SK-N-SH (cell line): ENCODE results near the gene SENP3. TPM values are rescaled to one million over a fixed set of nuclear protein-coding genes. Genes with fewer than 3 reads are reported as not detected.
A peak's percentile ranks its signal among the peaks of the same experiment; 100 is the strongest.

Experiments
- CTCF ChIA-PET: fragments of 300-600, 350-600 bp; formaldehyde crosslinking; extraction: SDS; loops from one replicate; lab custom pipeline; 2021; lab: Yijun Ruan, JAX
- POLR2A ChIA-PET: fragments of 350-600 bp; sonication (Branson Sonifier 250); formaldehyde crosslinking; extraction: SDS; loops from one replicate; lab custom pipeline; 2020; ENCODE audit warnings: antibody characterized with exemption, inconsistent platforms; lab: Yijun Ruan, JAX
- DNase-seq: peaks from one replicate; pipeline ENCODE4 v3.0.0; 2012
- H2AFZ ChIP-seq: fragments of 200-600 bp; sonication (generic); 2 replicates; pipeline ENCODE4 v1.8.1; 2016; ENCODE audit warnings: antibody characterized with exemption, mild to moderate bottlenecking, low read depth
- H3F3A ChIP-seq: fragments of 200-600 bp; sonication (generic); replicated peaks from 2 replicates; pipeline ENCODE3; 2016; ENCODE audit warnings: antibody characterized with exemption, mild to moderate bottlenecking; ENCODE audit not compliant: insufficient read depth
- H3K27ac ChIP-seq, 2 experiments: fragments of 200-500 bp in 1 of 2; fragments of 200-600 bp in 1 of 2; sonication (Bioruptor generic) in 1 of 2; sonication (generic), shearing (Covaris generic) in 1 of 2; 2 replicates each; pipeline versions ENCODE4 v1.5.1 to v1.6.1; 2014 to 2016; ENCODE audit warnings: low read depth in 2 of 2, inconsistent platforms in 1 of 2, low read length in 1 of 2, mild to moderate bottlenecking in 1 of 2, mixed read lengths in 1 of 2
- H3K27me3 ChIP-seq: fragments of 200-600 bp; sonication (generic), shearing (Covaris generic); 2 replicates; pipeline ENCODE4 v1.6.1; 2016; ENCODE audit warnings: mixed run types; ENCODE audit not compliant: insufficient read depth
- H3K36me3 ChIP-seq, 2 experiments: fragments of 200-500 bp in 1 of 2; fragments of 200-600 bp in 1 of 2; sonication (Bioruptor generic) in 1 of 2; sonication (generic) in 1 of 2; replicated peaks in 1 of 2; 2 replicates each; pipeline versions ENCODE3 to v1.5.1; 2014 to 2016; ENCODE audit warnings: low read length in 1 of 2, mild to moderate bottlenecking in 1 of 2; ENCODE audit not compliant: insufficient read depth in 2 of 2, control insufficient read depth in 1 of 2
- H3K4me1 ChIP-seq, 2 experiments: fragments of 200-500 bp in 1 of 2; fragments of 200-600 bp in 1 of 2; sonication (Bioruptor generic) in 1 of 2; sonication (generic), shearing (Covaris generic) in 1 of 2; 2 replicates each; pipeline versions ENCODE4 v1.5.1 to v1.6.1; 2014 to 2016; ENCODE audit warnings: low read depth in 1 of 2, low read length in 1 of 2, mixed run types in 1 of 2; ENCODE audit not compliant: insufficient read depth in 2 of 2, control insufficient read depth in 1 of 2
- H3K4me2 ChIP-seq: fragments of 200-600 bp; sonication (generic), shearing (Covaris generic); 2 replicates; pipeline ENCODE4 v1.6.1; 2017; ENCODE audit warnings: mixed run types
- H3K4me3 ChIP-seq, 2 experiments: fragments of 200-500 bp in 1 of 2; fragments of 200-600 bp in 1 of 2; sonication (Bioruptor generic) in 1 of 2; sonication (generic), shearing (Covaris generic) in 1 of 2; 2 replicates each; pipeline versions ENCODE4 v1.5.1 to v1.8.1; 2014 to 2016; ENCODE audit warnings: low read depth in 2 of 2, inconsistent platforms in 1 of 2, low read length in 1 of 2, mild to moderate bottlenecking in 1 of 2, mixed read lengths in 1 of 2, moderate library complexity in 1 of 2
- H3K79me2 ChIP-seq: fragments of 200-600 bp; sonication (generic); 2 replicates; pipeline ENCODE4 v1.8.1; 2017; ENCODE audit warnings: mild to moderate bottlenecking; ENCODE audit not compliant: insufficient read depth
- H3K9ac ChIP-seq: fragments of 200-600 bp; sonication (generic); 2 replicates; pipeline ENCODE4 v1.6.1; 2017; ENCODE audit warnings: mixed run types
- H3K9me2 ChIP-seq: fragments of 200-600 bp; sonication (generic); 2 replicates; pipeline ENCODE4 v1.6.1; 2017; ENCODE audit warnings: mixed run types
- H3K9me3 ChIP-seq: fragments of 200-600 bp; sonication (generic); 2 replicates; pipeline ENCODE4 v1.6.1; 2017; ENCODE audit warnings: mixed run types, mild to moderate bottlenecking, moderate library complexity
- H4K20me1 ChIP-seq: fragments of 200-600 bp; sonication (generic); 2 replicates; pipeline ENCODE4 v1.6.1; 2017; ENCODE audit warnings: mild to moderate bottlenecking, mixed run types; ENCODE audit not compliant: insufficient read depth
- CHD2 ChIP-seq: fragments of 150-350 bp; IDR thresholded peaks from 2 replicates; pipeline ENCODE4 v1.6.1; 2018; ENCODE audit warnings: low read length; ENCODE audit not compliant: partially characterized antibody
- EP300 ChIP-seq, 2 experiments: IDR thresholded peaks; 2 replicates each; pipeline versions ENCODE4 v1.4.0 to v1.6.1; 2012; ENCODE audit warnings: borderline replicate concordance in 1 of 2, low read depth in 1 of 2, low read length in 1 of 2
- FOXJ3 ChIP-seq: sonication (generic); formaldehyde crosslinking; IDR thresholded peaks from 2 replicates; pipeline ENCODE4 v1.5.1; 2020; ENCODE audit warnings: mild to moderate bottlenecking, missing genetic modification reagents
- GABPA ChIP-seq: IDR thresholded peaks from 2 replicates; pipeline ENCODE4 v1.4.0; 2012; ENCODE audit warnings: low read depth, mild to moderate bottlenecking
- GATA2 ChIP-seq: sonication (generic); formaldehyde crosslinking; IDR thresholded peaks from 2 replicates; pipeline ENCODE4 v1.5.0; 2020; ENCODE audit warnings: mild to moderate bottlenecking, missing genetic modification reagents
- JUND ChIP-seq: IDR thresholded peaks from 2 replicates; pipeline ENCODE4 v1.4.0; 2012
- NRF1 ChIP-seq: IDR thresholded peaks from 2 replicates; pipeline ENCODE4 v1.6.1; 2012; ENCODE audit warnings: low read depth, mild to moderate bottlenecking, low read length
- RAD21 ChIP-seq: IDR thresholded peaks from 2 replicates; pipeline ENCODE4 v1.6.1; 2012; ENCODE audit warnings: mild to moderate bottlenecking, low read length
- RCOR1 ChIP-seq: fragments of 150-350 bp; IDR thresholded peaks from 2 replicates; pipeline ENCODE4 v1.6.1; 2017; ENCODE audit warnings: antibody characterized with exemption, low read length
- SIN3A ChIP-seq: IDR thresholded peaks from 2 replicates; pipeline ENCODE4 v1.6.1; 2012; ENCODE audit warnings: low read depth, mild to moderate bottlenecking, low read length, moderate library complexity, borderline replicate concordance
- SMC3 ChIP-seq: IDR thresholded peaks from 2 replicates; pipeline ENCODE4 v1.6.1; 2012; ENCODE audit warnings: low read depth, low read length, improper control_type of control experiment
- TAF1 ChIP-seq: IDR thresholded peaks from 2 replicates; pipeline ENCODE4 v1.6.1; 2012; ENCODE audit warnings: low read depth, mild to moderate bottlenecking, low read length, moderate library complexity, borderline replicate concordance
- TCF12 ChIP-seq: IDR thresholded peaks from 2 replicates; pipeline ENCODE4 v1.4.0; 2012
- YY1 ChIP-seq: IDR thresholded peaks from 2 replicates; pipeline ENCODE4 v1.4.0; 2012; ENCODE audit warnings: low read depth, mild to moderate bottlenecking
- WGBS: methylation state at CpG from one replicate; pipeline ENCODE4 v1.1.6; 2017; ENCODE audit warnings: low lambda C conversion rate; 5-methylcytosine and 5-hydroxymethylcytosine counted together
- polyA plus RNA-seq, 3 experiments: library from polyadenylated mRNA; depleted of rRNA; stranded (reverse); fragments of >200 nt; gene quantifications; 2 replicates each; pipeline ENCODE4 v1.2.3, GENCODE V29; 2012
- TF ChIP-seq, protein P1 (sequence below): IDR thresholded peaks from 2 replicates; pipeline ENCODE4 v1.4.0; 2012; ENCODE audit warnings: low read depth, borderline replicate concordance
- TF ChIP-seq, protein P2 (sequence below): fragments of 200-600 bp; sonication (generic); IDR thresholded peaks from 2 replicates; pipeline ENCODE4 v1.6.1; 2017; ENCODE audit warnings: antibody characterized with exemption, mild to moderate bottlenecking, moderate library complexity
- TF ChIP-seq, protein P3 (sequence below): IDR thresholded peaks from 2 replicates; pipeline ENCODE4; 2012

The SENP3 gene
- polyA plus RNA-seq, 1 of the 3 experiments (the other 2 are of a cell fraction), result 80.8 TPM

DNA sequence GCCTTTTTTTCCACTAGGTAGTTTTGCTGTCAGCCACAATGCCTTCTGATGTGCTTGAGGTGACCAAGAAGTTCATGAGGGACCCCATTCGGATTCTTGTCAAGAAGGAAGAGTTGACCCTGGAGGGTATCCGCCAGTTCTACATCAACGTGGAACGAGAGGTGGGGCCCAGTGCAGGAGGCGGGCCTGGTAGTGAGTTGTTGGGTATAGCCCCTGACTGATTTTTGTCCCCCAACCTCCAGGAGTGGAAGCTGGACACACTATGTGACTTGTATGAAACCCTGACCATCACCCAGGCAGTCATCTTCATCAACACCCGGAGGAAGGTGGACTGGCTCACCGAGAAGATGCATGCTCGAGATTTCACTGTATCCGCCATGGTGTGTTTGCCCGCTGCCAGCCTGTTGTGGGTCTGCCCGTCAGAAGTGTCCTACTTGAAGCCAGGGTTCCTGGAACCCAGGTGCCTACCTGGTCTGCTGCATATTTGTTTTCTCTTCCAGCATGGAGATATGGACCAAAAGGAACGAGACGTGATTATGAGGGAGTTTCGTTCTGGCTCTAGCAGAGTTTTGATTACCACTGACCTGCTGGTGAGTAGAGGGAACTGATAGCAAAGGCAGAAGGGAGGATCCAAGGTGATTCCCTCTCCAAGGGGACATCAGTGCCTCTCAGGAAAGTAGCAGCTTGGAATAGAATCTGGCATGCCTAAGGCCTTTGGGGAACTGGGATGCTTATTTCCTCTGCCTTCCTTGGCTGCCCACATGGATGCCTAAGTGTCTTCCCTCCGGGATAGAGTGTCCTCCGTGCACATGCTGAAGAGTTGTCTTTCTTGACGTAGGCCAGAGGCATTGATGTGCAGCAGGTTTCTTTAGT, 15.8 kb downstream of the SENP3 start:
- 84% methylated on average over 12 of the region's 17 CpGs for WGBS
- Histone ChIP-seq H3K36me3 (peaks cover 53 to 59% of the 10 kb centered on the region in 2 experiments), H3K9me3 (no peaks in the 10 kb centered on the region), H3K9me2 (no peaks in the 10 kb centered on the region), H3K79me2 (peaks cover 78% of the 10 kb centered on the region), H3K9ac (no peak overlapping the region), H3K27me3 (no peaks in the 10 kb centered on the region), H3F3A (peaks cover 55% of the 10 kb centered on the region), H3K4me1 (peaks cover 28 to 33% of the 10 kb centered on the region in 2 experiments), H3K4me2 (0 out of 2 replicates have a peak overlapping the region, but pooled peaks have one; percentile 12), H3K4me3 (no peak overlapping the region), H2AFZ (no peak overlapping the region), H3K27ac (peak overlapping the region in 1 of 2 experiments; percentile 92; a peak in 1 of 4 replicates), H4K20me1 (peaks cover 61% of the 10 kb centered on the region)
- ChIA-PET POLR2A (no interaction called here), CTCF (interaction anchor here (1.1 to 1.4 kb wide), 2 partner anchors 63 to 110 kb away, joined by 3 read pairs; no protein-coding TSS in a partner anchor)
- no peak for TF ChIP-seq GABPA
- TF ChIP-seq, protein P1, sequence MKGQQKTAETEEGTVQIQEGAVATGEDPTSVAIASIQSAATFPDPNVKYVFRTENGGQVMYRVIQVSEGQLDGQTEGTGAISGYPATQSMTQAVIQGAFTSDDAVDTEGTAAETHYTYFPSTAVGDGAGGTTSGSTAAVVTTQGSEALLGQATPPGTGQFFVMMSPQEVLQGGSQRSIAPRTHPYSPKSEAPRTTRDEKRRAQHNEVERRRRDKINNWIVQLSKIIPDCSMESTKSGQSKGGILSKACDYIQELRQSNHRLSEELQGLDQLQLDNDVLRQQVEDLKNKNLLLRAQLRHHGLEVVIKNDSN, result no peak
- no peak for TF ChIP-seq YY1
- TF ChIP-seq TCF12, result no peak
- no peak for TF ChIP-seq NRF1
- TF ChIP-seq JUND, result no peak
- TF ChIP-seq RAD21, result no peak
- no peak for TF ChIP-seq SMC3
- TF ChIP-seq, protein P2, sequence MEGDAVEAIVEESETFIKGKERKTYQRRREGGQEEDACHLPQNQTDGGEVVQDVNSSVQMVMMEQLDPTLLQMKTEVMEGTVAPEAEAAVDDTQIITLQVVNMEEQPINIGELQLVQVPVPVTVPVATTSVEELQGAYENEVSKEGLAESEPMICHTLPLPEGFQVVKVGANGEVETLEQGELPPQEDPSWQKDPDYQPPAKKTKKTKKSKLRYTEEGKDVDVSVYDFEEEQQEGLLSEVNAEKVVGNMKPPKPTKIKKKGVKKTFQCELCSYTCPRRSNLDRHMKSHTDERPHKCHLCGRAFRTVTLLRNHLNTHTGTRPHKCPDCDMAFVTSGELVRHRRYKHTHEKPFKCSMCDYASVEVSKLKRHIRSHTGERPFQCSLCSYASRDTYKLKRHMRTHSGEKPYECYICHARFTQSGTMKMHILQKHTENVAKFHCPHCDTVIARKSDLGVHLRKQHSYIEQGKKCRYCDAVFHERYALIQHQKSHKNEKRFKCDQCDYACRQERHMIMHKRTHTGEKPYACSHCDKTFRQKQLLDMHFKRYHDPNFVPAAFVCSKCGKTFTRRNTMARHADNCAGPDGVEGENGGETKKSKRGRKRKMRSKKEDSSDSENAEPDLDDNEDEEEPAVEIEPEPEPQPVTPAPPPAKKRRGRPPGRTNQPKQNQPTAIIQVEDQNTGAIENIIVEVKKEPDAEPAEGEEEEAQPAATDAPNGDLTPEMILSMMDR, result no peak
- no peak for TF ChIP-seq CHD2
- TF ChIP-seq RCOR1, result no peak
- TF ChIP-seq, protein P3, sequence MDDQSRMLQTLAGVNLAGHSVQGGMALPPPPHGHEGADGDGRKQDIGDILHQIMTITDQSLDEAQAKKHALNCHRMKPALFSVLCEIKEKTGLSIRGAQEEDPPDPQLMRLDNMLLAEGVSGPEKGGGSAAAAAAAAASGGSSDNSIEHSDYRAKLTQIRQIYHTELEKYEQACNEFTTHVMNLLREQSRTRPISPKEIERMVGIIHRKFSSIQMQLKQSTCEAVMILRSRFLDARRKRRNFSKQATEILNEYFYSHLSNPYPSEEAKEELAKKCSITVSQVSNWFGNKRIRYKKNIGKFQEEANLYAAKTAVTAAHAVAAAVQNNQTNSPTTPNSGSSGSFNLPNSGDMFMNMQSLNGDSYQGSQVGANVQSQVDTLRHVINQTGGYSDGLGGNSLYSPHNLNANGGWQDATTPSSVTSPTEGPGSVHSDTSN, result no peak
- TF ChIP-seq EP300 (IDR thresholded peaks at IDR 0.05; ENCODE audit: borderline replicate concordance in 1 of 2, low read depth in 1 of 2, low read length in 1 of 2), result no peak
- no peak for TF ChIP-seq TAF1
- TF ChIP-seq FOXJ3 (CRISPR knock-in tag), result no peak
- no peak for TF ChIP-seq SIN3A
- TF ChIP-seq GATA2, result no peak
- no peak for DNase-seq
